OCI-LY7 (cell line): Measurements from ENCODE around the gene KIF25. TPM values are rescaled to one million over a fixed set of nuclear protein-coding genes. Genes with fewer than 3 reads are reported as not detected.

Source experiments
- BruUV-seq: library from RNA; stranded (reverse); fragments of 400-500 nt; replicated peaks from 2 replicates; lab custom pipeline; 2021; lab: Mats Ljungman, UMichigan
- CTCF ChIA-PET: fragments of 300-600 bp; sonication (Branson Sonifier 250); formaldehyde crosslinking; loops from one replicate; lab custom pipeline; 2022; ENCODE audit warnings: antibody characterized with exemption; ENCODE audit not compliant: unreplicated experiment; lab: Charles Lee
- POLR2A ChIA-PET: fragments of 300-600 bp; sonication (Branson Sonifier 250); formaldehyde crosslinking; loops from one replicate; lab custom pipeline; 2022; ENCODE audit warnings: antibody characterized with exemption; lab: Charles Lee
- DNase-seq: peaks from one replicate; pipeline ENCODE4 v3.0.0-alpha.2; 2015; ENCODE audit warnings: low spot score
- H2AFZ ChIP-seq: fragments of 200-600 bp; sonication (generic), shearing (Covaris generic); 2 replicates; pipeline ENCODE4 v1.6.1; 2014; ENCODE audit warnings: mild to moderate bottlenecking, antibody characterized with exemption, low read length, moderate library complexity
- H3K27ac ChIP-seq: fragments of 200-600 bp; sonication (generic); 2 replicates; pipeline ENCODE4 v1.5.1; 2014; ENCODE audit warnings: mixed run types, low read depth, mild to moderate bottlenecking, moderate library complexity, low read length, inconsistent platforms; ENCODE audit not compliant: poor library complexity, severe bottlenecking
- H3K36me3 ChIP-seq: fragments of 200-600 bp; sonication (generic); 2 replicates; pipeline ENCODE4 v1.6.1; 2014; ENCODE audit warnings: mild to moderate bottlenecking, antibody characterized with exemption, low read length, moderate library complexity, mixed read lengths; ENCODE audit not compliant: insufficient read depth
- H3K4me1 ChIP-seq: fragments of 200-600 bp; sonication (generic); 2 replicates; pipeline ENCODE4 v1.5.1; 2014; ENCODE audit warnings: mild to moderate bottlenecking, low read length; ENCODE audit not compliant: insufficient read depth, poor library complexity, severe bottlenecking
- H3K4me2 ChIP-seq: fragments of 200-600 bp; sonication (generic); 2 replicates; pipeline ENCODE4 v1.6.1; 2014; ENCODE audit warnings: mild to moderate bottlenecking, low read length
- H3K4me3 ChIP-seq: fragments of 200-600 bp; sonication (generic); 2 replicates; pipeline ENCODE4 v1.5.1; 2014; ENCODE audit warnings: mild to moderate bottlenecking, low read depth, low read length; ENCODE audit not compliant: poor library complexity, severe bottlenecking
- H3K79me2 ChIP-seq: fragments of 200-600 bp; sonication (generic); 2 replicates; pipeline ENCODE4 v1.6.1; 2016; ENCODE audit warnings: low read depth, mild to moderate bottlenecking, low read length, moderate library complexity, mixed read lengths; ENCODE audit not compliant: insufficient read depth
- H3K9me2 ChIP-seq: fragments of 200-600 bp; sonication (generic); 2 replicates; pipeline ENCODE4 v1.6.1; 2016; ENCODE audit warnings: mild to moderate bottlenecking, low read length, mixed read lengths; ENCODE audit not compliant: insufficient read depth
- H3K9me3 ChIP-seq: fragments of 200-600 bp; sonication (generic); 2 replicates; pipeline ENCODE4 v1.6.1; 2014; ENCODE audit warnings: mild to moderate bottlenecking, mixed run types, low read length, mixed read lengths
- H4K20me1 ChIP-seq: fragments of 200-600 bp; sonication (generic); 2 replicates; pipeline ENCODE4 v1.6.1; 2014; ENCODE audit warnings: mild to moderate bottlenecking, antibody characterized with exemption, low read length, moderate library complexity, mixed read lengths; ENCODE audit not compliant: insufficient read depth
- CTCF ChIP-seq: fragments of 200-600 bp; sonication (generic); conservative IDR thresholded peaks from 2 replicates; pipeline ENCODE4 v1.5.1; 2014; ENCODE audit warnings: mild to moderate bottlenecking, antibody characterized with exemption, low read length, moderate library complexity, mixed read lengths
- EZH2phosphoT487 ChIP-seq: fragments of 200-600 bp; sonication (generic); IDR thresholded peaks from 2 replicates; pipeline ENCODE4 v1.6.1; 2018; ENCODE audit warnings: low read depth, borderline replicate concordance, mild to moderate bottlenecking, mixed run types, antibody characterized with exemption, low read length, moderate library complexity, mixed read lengths
- intact Hi-C: fragments of 100-400 bp; cut with micrococcal nuclease; formaldehyde crosslinking; loops from one replicate; pipeline ENCODE4 v1.10.0; 2022; ENCODE audit not compliant: unreplicated experiment
- total RNA-seq, 2 experiments: library from RNA; depleted of rRNA in 1 of 2; stranded (reverse); fragments of >200 nt in 1 of 2; shearing (Covaris generic) in 1 of 2; gene quantifications; 2 replicates each; pipeline ENCODE4 v1.2.3, GENCODE V29; 2014 to 2022

The KIF25 gene
- total RNA-seq, 2 experiments from 2014 or later = not detected

GRCh38 chr6:168078943-168079405 lies 81.5 kb downstream of the KIF25 start, which contains the start of gene FRMD1:
TSS of gene FRMD1 (minus strand) at chr6:168079212. CDS start at chr6:168079094, 118 bp downstream.
- no peak for TF ChIP-seq EZH2phosphoT487
- TF ChIP-seq CTCF = no peak
- ChIA-PET POLR2A (no interaction called here), CTCF (no interaction called here)
- H3K4me2 ChIP-seq = no peak within 1 kb of the TSS
- DNase-seq = no peak
- no peak within 1 kb of the TSS for H3K4me3 ChIP-seq
- no peak within 1 kb of the TSS for H3K27ac ChIP-seq
- no peaks in the 10 kb centered on the region for H3K9me3 ChIP-seq
- no TSS peak for BruUV-seq
- no peaks in the 10 kb centered on the region for H3K9me2 ChIP-seq
- intact Hi-C loops = no loop called here
- H3K36me3 ChIP-seq = no peaks in the 10 kb centered on the region
- no peaks in the 10 kb centered on the region for H3K4me1 ChIP-seq
- no peaks in the 10 kb centered on the region for H3K79me2 ChIP-seq
- no peaks in the 10 kb centered on the region for H4K20me1 ChIP-seq
- H2AFZ ChIP-seq = no peak within 1 kb of the TSS

DNA sequence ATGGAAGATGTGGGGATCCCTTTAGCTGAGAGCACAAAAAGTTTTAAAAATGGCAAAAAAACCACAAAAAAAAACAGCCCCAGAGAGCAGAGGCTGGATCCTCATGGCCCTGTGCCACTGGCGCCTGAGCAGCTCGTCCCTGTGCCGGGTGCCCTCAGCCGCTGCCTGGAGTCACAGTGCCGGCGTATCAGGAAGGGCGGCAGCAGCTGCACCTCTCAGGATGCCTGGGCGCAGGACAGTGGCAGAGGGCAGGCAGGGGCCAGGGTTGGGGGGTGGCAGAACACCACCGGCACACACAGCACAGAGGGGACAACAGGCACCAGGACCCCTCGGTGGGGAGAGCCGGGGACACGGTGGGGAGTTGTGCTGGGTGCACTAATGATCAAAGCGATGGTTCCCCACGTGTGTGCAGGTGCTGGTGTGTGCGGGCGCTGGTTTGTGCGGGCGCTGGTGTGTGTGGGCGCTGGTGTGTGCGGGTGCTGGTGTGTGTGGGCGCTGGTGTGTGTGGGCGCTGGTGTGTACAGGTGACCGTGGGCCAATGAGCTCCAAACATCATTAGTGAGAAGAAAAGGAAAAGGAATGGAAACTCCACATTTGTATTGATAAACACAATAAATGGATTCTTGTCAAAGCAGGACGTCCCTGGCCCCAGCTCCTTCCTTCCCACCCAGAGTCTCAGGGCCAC lies 83.1 kb downstream of the KIF25 start:
- Histone ChIP-seq H3K27ac (no peak overlapping the region), H3K4me3 (no peak overlapping the region), H3K9me2 (no peaks in the 10 kb centered on the region), H3K4me1 (no peaks in the 10 kb centered on the region), H4K20me1 (no peaks in the 10 kb centered on the region), H3K79me2 (no peaks in the 10 kb centered on the region), H2AFZ (no peak overlapping the region), H3K4me2 (no peak overlapping the region), H3K9me3 (no peaks in the 10 kb centered on the region), H3K36me3 (no peaks in the 10 kb centered on the region)
- no peak for DNase-seq
- intact Hi-C loops = no loop called here
- POLR2A ChIA-PET = no interaction called here
- no TSS peak for BruUV-seq
- CTCF ChIA-PET = no interaction called here
- TF ChIP-seq EZH2phosphoT487 = no peak
- no peak for TF ChIP-seq CTCF

GRCh38 chr6:168081858-168082546 lies 84.5 kb downstream of the KIF25 start:
- no TSS peak for BruUV-seq
- DNase-seq = no peak
- Histone ChIP-seq H3K9me2 (no peaks in the 10 kb centered on the region), H2AFZ (no peak overlapping the region), H3K9me3 (no peaks in the 10 kb centered on the region), H3K27ac (no peak overlapping the region), H3K4me1 (no peaks in the 10 kb centered on the region), H3K79me2 (no peaks in the 10 kb centered on the region), H3K4me3 (no peak overlapping the region), H4K20me1 (no peaks in the 10 kb centered on the region), H3K4me2 (no peak overlapping the region), H3K36me3 (no peaks in the 10 kb centered on the region)
- ChIA-PET CTCF (no interaction called here), POLR2A (no interaction called here)
- TF ChIP-seq EZH2phosphoT487 (no peak), CTCF (no peak)
- intact Hi-C loops = no loop called here
